Osteoblast (primary cell): ENCODE results near the gene VANGL1. TPM values are rescaled to one million over a fixed set of nuclear protein-coding genes. Genes with fewer than 3 reads are reported as not detected.

ENCODE experiments used
- DNase-seq: peaks from one replicate; pipeline ENCODE4 v3.0.0; 2011; ENCODE audit warnings: low spot score, mixed read lengths; ENCODE audit not compliant: insufficient read length; ENCODE audit errors: missing footprints
- H2AFZ ChIP-seq: 2 replicates; pipeline ENCODE4 v1.6.0; 2011; ENCODE audit warnings: mild to moderate bottlenecking, low read length
- H3K27ac ChIP-seq: 2 replicates; pipeline ENCODE4 v1.5.1; 2011; ENCODE audit warnings: mild to moderate bottlenecking, low read depth, low read length, moderate library complexity
- H3K27me3 ChIP-seq: 2 replicates; pipeline ENCODE4 v1.6.0; 2012; ENCODE audit warnings: mild to moderate bottlenecking, control low read depth, inconsistent platforms, low read length, moderate library complexity; ENCODE audit not compliant: insufficient read depth
- H3K36me3 ChIP-seq: 2 replicates; pipeline ENCODE4 v1.5.1; 2011; ENCODE audit warnings: mild to moderate bottlenecking, low read length, control low read depth, moderate library complexity; ENCODE audit not compliant: insufficient read depth
- H3K4me1 ChIP-seq: 2 replicates; pipeline ENCODE4 v1.5.1; 2011; ENCODE audit warnings: mild to moderate bottlenecking, low read length, control low read depth, moderate library complexity; ENCODE audit not compliant: insufficient read depth
- H3K4me2 ChIP-seq: 2 replicates; pipeline ENCODE4 v1.6.0; 2011; ENCODE audit warnings: mild to moderate bottlenecking, low read length; ENCODE audit not compliant: insufficient read depth
- H3K4me3 ChIP-seq: fragments of 200-600 bp; sonication (generic); 3 replicates; pipeline ENCODE4 v1.5.1; 2012; ENCODE audit warnings: mild to moderate bottlenecking, low read length, inconsistent platforms; ENCODE audit not compliant: insufficient read depth
- H3K79me2 ChIP-seq: 2 replicates; pipeline ENCODE4 v1.6.0; 2012; ENCODE audit warnings: mild to moderate bottlenecking, low read length, control low read depth, inconsistent platforms; ENCODE audit not compliant: insufficient read depth
- H3K9me3 ChIP-seq: 2 replicates; pipeline ENCODE4 v1.5.1; 2011; ENCODE audit warnings: low read depth, low read length, control low read depth
- H4K20me1 ChIP-seq: 2 replicates; pipeline ENCODE4 v1.6.0; 2012; ENCODE audit warnings: mild to moderate bottlenecking, low read length, control low read depth; ENCODE audit not compliant: insufficient read depth
- CTCF ChIP-seq: IDR thresholded peaks from 2 replicates; pipeline ENCODE4 v1.5.1; 2011; ENCODE audit warnings: mild to moderate bottlenecking, low read depth, low read length, moderate library complexity; ENCODE audit errors: extremely low read depth
- total RNA-seq: library from RNA; depleted of rRNA; stranded (reverse); fragments of >200 nt; gene quantifications from 2 replicates; pipeline ENCODE4 v1.2.3, GENCODE V29; 2012

Gene VANGL1
- total RNA-seq, 1 donor, result 11.2 TPM

DNA sequence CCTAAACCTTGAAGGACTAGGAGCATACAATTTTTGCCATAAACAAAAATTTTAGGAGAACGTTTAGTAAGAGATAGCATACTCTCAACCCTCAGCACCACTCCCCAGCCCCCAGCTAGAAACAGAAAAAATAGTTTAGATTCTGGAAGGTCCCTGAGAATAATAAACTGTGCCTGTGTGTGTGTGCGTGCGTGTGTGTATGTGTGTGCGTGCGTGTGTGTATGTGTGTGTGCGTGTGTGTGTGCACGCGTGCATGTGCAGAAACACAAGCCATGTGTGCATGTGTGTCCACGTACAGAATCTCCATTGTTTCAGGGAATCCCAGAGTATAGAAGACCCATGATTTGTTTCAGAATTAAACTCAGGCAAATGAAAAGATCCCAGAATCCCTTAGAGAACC, 64.2 kb downstream of the VANGL1 start:
- no peak for DNase-seq
- no peaks in the 10 kb centered on the region for H3K4me1 ChIP-seq
- H2AFZ ChIP-seq, result no peak overlapping the region
- H3K9me3 ChIP-seq, result no peaks in the 10 kb centered on the region
- H3K4me3 ChIP-seq, result no peak overlapping the region
- H3K27ac ChIP-seq, result no peak overlapping the region
- no peaks in the 10 kb centered on the region for H4K20me1 ChIP-seq
- peaks cover 39% of the 10 kb centered on the region for H3K27me3 ChIP-seq
- H3K79me2 ChIP-seq, result no peaks in the 10 kb centered on the region
- no peak overlapping the region for H3K4me2 ChIP-seq
- H3K36me3 ChIP-seq, result no peaks in the 10 kb centered on the region
- TF ChIP-seq CTCF, result no peak

DNA sequence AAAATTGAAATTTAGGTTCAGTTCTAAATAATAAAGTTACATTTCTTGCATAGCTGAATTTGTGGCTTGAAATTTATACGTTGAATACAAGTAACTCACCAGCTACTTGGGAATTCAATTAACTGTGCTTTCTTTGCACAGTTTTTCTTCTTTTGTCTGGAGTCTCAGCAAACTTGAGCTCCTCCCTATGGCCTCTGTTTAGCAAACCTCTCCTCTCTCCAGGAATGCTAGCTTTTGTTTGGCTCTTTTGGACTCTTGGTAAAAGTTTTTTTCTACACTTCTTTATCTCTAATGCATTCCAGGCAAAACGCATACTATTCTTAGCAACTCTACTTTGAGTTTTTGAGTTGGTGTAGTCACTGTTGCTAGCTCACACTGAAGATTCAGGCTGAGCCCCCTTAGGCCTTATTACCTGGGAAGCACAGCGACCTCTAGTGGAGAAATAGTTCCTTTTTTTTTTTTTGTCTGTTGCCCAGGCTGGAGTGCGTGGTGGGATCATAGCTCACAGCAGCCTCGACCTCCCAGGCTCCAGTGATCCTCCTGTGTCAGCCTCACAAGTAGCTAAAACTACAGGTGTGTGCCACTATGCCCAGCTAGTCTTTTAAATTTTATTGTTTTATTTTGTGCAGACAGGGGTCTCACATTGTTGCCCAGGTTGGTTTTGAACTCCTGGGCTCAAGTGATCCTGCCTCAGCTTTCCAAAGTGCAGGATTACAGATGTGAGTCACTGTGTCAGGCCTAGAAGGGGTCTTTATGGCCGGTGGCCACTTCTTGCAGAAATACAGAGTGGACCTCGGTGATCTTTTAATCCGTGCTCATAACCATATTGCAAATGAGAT, 65.0 kb downstream of the VANGL1 start:
- peak; percentile 75 for DNase-seq
- Histone ChIP-seq H3K36me3 (no peaks in the 10 kb centered on the region), H3K27ac (no peak overlapping the region), H3K9me3 (no peaks in the 10 kb centered on the region), H4K20me1 (no peaks in the 10 kb centered on the region), H3K4me1 (no peaks in the 10 kb centered on the region), H3K4me3 (no peak overlapping the region), H3K79me2 (no peaks in the 10 kb centered on the region), H2AFZ (no peak overlapping the region), H3K4me2 (no peak overlapping the region), H3K27me3 (peaks cover 38% of the 10 kb centered on the region)
- TF ChIP-seq CTCF, result peak; percentile 79

DNA sequence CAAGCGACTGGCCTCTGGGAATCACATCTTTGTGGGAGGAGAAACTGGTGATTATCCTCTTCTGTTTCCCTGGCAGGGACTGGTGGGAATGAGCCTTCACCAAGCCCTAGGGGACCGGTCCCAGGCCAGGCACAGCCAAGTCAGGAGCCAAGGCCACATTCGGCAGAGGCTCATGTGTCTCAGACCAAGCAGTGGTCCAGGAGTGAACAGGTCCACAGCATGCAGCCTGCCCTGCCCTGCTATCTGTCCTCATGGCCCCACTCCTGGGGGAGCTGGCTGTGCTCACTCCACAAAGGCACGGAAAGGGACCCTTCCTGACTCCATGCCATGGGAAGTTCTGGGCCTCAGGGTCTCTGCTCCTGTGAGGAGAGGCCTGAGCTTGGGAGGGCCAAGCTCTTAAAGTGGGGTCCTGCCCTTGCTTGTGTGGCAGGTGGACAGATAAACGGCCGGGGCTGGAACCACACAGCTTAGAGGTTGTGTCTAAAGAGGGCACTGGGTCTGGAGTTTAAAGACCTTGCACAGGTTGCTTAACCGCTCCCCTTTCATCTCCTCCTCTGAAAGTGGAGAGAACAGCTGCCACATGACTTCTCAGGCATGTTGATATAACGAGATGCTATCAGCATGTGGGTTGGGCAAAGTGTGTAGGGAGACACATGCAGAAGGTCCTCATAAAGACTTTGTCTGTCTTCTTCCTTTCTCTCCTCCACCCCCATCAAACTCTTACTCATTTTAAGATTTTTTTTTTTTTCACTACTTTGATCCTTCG, 69.3 kb downstream of the VANGL1 start:
- H3K27ac ChIP-seq, result no peak overlapping the region
- H3K4me2 ChIP-seq, result no peak overlapping the region
- no peak for TF ChIP-seq CTCF
- H3K36me3 ChIP-seq, result no peaks in the 10 kb centered on the region
- H3K4me3 ChIP-seq, result no peak overlapping the region
- H4K20me1 ChIP-seq, result no peaks in the 10 kb centered on the region
- H3K79me2 ChIP-seq, result no peaks in the 10 kb centered on the region
- DNase-seq, result no peak
- H2AFZ ChIP-seq, result no peak overlapping the region
- peaks cover 46% of the 10 kb centered on the region for H3K27me3 ChIP-seq
- no peaks in the 10 kb centered on the region for H3K4me1 ChIP-seq
- no peaks in the 10 kb centered on the region for H3K9me3 ChIP-seq
